Transverse colon (tissue), 4 donors: ENCODE results near the gene PAPOLG.

Experiments used
- CTCF ChIP-seq, 5 experiments: fragments of 200-600 bp in 3 of 5; fragments of 450-650 bp in 2 of 5; sonication (generic) in 3 of 5; IDR thresholded peaks; 1 replicate in 2 of 5; 2 replicates in 3 of 5; pipeline ENCODE4 v1.5.1; 2016 to 2017; ENCODE audit warnings: antibody characterized with exemption in 5 of 5, inconsistent platforms in 3 of 5, mild to moderate bottlenecking in 2 of 5, moderate library complexity in 1 of 5
- POLR2A ChIP-seq: fragments of 450-650 bp; IDR thresholded peaks from one replicate; pipeline ENCODE4 v1.6.1; 2016; ENCODE audit warnings: antibody characterized with exemption, mild to moderate bottlenecking, moderate library complexity
- POLR2AphosphoS5 ChIP-seq, 3 donors: sonication (generic); formaldehyde crosslinking; IDR thresholded peaks; one replicate each; pipeline ENCODE4 v1.6.1; 2016; ENCODE audit warnings: antibody characterized with exemption in 3 of 3

- TF ChIP-seq CTCF (IDR thresholded peaks at IDR 0.05) (no peak), POLR2AphosphoS5 (IDR thresholded peaks at IDR 0.05) (no peak), POLR2A (no peak)
Measured at GRCh38 chr2:60735496-60736250, 20.4 kb upstream of the PAPOLG start.
